GM19193 (cell line): ENCODE data around the gene GAS2L2.

Source experiments
- POLR2A ChIP-seq: IDR thresholded peaks from 4 replicates; pipeline ENCODE4 v1.6.1; 2011; ENCODE audit not compliant: insufficient read depth, insufficient read length; ENCODE audit errors: extremely low read depth

The GAS2L2 gene

GRCh38 chr17:35730400-35731005, 22.5 kb downstream of the GAS2L2 start:
- no peak for TF ChIP-seq POLR2A

DNA sequence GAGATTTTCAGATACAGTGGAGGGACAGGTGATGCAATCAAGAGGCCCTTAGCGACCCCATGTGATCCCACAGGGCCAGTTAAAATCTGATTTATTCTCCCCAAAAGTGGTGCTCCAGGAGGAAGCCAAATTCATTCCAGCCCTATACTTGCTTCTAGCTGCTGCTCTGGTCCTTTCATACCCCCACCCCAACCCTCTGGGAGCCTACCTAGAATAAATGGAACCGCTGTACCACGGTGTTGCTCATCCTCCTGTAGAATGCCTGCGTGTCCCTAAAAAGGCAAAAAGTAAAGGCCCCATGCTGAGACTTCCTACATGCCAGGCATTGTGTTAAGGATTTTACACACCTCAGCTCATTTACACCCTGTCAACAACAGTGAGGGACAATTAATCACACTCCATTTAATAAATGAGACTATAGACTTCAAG, 23.6 kb downstream of the GAS2L2 start:
- no peak for TF ChIP-seq POLR2A

DNA sequence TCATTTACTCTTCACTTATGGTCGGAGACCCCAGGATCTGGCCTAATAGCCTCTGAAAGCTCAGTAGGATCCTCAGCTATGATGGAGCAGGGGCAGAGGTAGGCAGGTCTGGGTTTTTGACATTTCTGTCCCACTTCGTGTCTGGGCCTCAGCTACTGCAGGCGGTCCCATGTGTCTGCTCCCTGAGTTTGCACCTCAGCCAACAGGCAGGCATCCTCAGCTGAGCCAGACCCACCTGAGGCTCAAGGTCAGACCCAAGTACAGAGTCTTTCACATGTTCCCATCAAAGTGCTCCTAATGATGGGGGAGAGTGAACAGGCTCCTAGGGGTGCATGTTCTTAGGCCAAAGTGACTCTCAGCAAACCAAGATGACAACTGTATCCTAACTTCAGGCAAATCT, 24.5 kb downstream of the GAS2L2 start:
- no peak for TF ChIP-seq POLR2A

DNA sequence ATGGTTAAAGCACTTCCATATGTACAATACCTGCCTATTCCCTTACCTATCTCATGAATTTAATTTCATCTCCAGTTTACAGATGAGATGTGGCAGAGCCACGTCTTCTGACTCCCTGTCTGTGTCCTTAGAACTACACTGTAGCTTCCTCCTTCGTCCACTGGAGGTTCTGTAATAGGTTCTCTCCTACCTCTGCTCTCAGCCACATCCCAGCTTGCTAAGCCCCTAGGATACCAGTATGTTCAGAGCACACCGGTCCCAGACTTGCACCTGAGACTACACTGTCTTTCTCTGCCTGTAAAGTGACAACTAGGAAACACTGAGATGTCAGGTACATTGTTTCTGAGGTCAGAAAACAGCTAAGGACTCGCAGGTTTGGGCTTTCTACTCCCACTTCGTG, 25.4 kb downstream of the GAS2L2 start:
- no peak for TF ChIP-seq POLR2A

DNA sequence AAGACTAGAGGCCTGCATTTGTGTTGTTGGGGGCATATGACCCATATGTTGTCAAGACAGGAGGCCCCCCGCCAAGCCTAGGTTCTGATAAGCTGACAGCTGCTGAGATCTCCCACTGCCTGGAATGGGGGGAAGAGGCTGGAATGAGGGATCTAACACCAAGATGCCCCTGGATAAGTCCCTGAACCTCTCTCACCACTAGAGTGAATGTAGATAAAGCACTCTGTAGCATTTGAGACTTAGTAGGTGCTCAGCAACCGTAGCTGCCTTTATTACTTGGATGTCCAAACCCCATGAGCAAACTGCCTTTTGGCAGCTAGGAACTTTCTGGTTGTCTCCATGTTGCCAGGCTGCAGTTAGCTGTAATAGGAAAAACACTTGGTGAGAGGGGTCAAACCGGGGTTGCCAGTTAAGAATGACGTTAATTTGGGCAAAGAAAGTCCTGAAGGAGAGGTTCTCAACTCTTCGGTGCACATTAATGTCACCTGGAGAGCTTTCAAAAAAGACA, 26.0 kb downstream of the GAS2L2 start:
- no peak for TF ChIP-seq POLR2A

DNA sequence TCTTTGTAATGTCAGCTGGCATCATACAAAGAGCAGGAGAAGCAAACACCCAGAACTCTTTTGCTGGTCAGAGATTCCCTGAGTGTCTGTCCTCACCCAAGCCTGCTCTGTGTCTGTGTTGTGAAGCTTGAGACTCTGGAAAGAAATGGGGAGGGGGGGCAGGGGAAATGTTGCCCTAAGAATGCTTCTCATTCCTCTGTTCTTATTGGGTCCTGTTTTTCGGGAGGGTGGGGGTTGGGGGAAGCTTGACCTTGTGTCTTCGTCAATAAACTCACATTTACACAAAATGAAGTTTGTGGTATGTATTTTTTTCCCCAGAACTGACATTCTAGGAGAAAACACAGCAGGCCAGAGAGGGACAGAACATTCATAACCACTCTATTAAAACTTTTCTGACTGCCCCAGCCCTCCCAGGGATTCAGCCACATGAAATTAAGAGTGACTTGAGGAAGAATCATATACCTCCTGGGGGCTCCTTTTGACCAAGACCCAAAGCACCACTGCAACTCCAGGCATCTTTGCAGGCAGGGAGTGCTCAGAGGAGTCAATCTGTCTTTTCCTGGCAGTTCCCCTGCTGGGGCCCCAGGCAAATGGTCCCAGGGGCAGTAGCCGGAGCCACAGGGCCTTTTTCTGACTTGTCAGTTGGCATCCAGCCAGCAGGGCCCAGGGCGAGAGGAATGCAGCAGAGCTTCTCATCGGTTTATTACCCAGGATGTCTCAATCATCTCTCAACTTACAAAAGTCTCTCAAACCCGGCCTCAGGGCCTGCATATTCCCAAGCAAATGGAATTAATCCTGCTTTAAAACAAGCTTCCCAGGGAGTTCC, 26.7 kb downstream of the GAS2L2 start:
- TF ChIP-seq POLR2A: no peak

DNA sequence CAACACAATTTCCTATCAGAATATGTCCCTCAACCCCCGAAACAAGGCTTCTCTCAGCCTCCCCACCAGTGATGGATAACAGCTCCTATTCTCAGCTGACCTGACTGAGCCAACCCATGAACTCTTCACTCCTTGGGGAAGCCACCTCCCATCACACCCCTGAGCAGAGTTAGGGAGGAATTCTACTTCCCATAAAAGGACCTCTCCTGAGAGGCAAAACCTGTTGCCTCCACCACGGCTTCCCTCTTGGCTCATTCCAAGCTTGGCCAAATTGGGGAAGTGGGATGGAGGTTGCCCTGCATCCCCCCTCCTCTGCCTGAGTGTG, 27.3 kb downstream of the GAS2L2 start:
- no peak for TF ChIP-seq POLR2A

GRCh38 chr17:35725058-35725457, 28.0 kb downstream of the GAS2L2 start:
- no peak for TF ChIP-seq POLR2A

GRCh38 chr17:35723735-35724134, 29.3 kb downstream of the GAS2L2 start:
- TF ChIP-seq POLR2A: no peak

DNA sequence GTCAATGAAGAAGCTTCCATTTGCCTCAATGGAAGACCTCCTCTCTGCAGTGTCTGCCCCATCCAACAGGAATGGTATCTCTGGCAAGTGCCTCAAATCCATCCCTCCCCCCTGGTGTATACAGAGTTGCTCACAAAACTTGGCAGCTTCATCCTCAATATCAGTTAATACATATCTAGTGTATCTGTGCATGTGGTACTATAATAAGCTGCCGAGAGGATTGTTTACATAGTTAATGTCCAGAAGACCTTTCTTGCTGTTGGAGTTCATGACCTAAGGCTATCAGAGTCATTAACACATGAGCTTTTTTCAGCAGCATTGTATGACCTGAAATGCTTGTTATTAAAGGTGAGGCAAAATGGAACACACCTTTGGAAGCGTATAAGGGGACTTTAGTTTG, 35.6 kb downstream of the GAS2L2 start:
- TF ChIP-seq POLR2A: no peak

DNA sequence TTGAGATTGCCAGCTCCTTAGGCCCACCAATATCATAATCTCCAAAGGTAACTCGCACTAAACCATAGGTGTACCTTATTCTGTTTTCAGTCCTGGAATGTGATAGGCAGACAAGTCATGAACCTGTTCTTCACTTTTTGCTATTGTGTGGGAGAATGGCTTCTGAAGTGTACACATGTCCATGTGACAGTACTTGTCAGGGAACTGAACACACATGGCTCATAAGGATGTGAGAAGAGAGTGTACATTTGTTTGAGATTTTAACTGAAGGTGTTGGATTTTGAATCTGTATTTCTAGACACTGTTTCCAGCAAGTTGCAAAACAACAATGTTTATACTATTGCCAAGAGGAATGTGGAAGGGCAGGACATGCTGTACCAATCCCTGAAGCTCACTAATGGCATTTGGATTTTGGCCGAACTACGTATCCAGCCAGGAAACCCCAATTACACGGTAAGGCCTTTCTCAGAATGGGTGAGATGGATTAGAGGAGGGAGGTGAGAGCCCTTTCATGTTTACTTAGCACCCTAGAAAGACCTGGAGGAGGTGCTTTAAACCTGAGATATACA, 36.1 kb downstream of the GAS2L2 start:
- no peak for TF ChIP-seq POLR2A

DNA sequence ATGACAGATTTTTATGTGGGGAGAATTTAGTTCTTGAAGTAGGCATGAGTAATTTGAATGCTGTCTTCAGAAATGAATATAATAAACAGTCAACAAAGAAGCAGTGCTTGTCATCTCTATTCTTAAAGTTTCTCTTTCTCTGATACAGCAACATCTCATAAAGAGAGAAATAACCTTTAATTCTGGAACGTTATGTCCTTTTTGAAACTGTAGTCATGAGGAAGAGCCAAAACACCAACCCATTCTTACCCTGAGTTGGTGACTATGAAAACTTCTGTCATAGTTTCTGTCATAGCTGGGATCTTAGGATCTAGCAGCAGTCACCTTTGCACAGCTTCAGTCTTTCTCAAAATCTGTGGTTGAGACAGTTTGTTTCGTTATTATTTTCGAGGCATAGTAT, 36.9 kb downstream of the GAS2L2 start:
- TF ChIP-seq POLR2A: no peak

- no peak for TF ChIP-seq POLR2A
These were observed 37.6 kb downstream of the GAS2L2 start for GRCh38 chr17:35715416-35715815.

GRCh38 chr17:35714988-35715387, 38.1 kb downstream of the GAS2L2 start:
- no peak for TF ChIP-seq POLR2A

- no peak for TF ChIP-seq POLR2A
These were observed 39.8 kb downstream of the GAS2L2 start for GRCh38 chr17:35713069-35713728.
